ENCODE data around the gene PUDP.
A peak's percentile ranks its signal among the peaks of the same experiment; 100 is the strongest.
"Not testable (repeated sequence)": the region's sequence is repeated elsewhere in the genome, so short reads cannot be mapped to it uniquely, and the experiment has no call there.

PUDP gene

DNA sequence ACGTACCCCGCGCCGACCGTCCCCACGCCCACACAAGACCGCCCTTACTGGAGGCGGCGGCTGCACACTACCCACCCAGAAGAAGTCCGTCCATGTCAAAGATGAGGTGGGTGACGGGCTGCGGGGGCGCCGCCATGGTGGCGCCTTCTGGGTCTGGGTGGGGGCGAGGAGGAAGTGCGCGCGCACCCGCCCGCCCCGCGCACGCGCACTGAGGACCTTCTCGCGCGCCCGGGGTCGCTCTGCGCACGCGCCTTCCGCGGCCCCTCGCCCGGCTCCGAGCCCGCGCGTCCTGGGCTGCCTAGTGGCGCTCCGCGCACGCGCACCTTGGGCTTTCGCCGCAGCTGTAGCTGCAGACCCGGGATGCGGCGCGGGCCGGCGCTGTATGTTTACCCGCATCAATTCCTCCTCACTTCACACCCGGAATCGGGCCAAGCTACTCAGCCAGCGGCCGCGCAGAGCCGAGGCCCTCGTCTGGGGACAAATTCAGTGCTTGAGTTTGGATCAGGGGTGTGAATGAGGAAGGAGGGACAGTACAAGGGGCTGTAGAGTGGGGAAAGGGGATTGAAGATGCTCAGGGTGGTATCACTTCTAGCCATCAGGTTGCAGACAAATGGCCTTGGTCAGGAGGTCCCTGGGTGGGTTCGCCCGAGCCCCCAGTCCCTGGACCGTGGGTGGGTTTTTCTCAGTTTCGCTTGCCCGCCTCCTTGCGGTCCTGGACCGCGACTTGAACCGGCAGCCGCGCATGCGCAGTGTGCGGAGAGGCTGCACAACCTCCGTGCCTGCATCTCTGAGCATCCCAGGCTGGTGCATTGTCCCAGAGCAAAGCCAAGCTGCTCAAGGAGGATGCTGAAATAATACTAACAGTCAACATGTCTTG, at the start of gene PUDP:
TSS of gene PUDP (minus strand) at position 176 of the 877 bp plus-strand sequence. CDS start at position 136, 40 bp downstream.
- DNase-seq (ENCODE audit: low read depth), result peak; percentile 85

DNA sequence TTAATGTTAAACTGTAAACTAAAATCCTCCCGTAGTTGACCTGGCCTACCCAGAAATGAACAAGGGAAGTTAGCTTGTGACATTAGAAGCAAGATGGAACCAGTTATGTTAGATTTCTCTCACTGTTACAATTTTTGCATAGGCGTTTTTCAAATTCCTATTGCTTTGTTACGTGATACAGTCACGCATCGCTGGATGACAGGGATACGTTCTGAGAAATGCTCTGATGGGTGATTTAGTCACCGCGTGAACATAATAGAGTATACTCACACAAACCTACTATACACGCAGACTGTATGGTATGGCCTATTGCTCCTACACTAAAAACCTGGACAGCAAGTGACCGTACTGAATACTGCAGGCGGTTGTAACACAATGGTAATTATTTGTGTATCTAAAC, 46.7 kb upstream of the PUDP start:
- no peak for DNase-seq (ENCODE audit: low read depth)

DNA sequence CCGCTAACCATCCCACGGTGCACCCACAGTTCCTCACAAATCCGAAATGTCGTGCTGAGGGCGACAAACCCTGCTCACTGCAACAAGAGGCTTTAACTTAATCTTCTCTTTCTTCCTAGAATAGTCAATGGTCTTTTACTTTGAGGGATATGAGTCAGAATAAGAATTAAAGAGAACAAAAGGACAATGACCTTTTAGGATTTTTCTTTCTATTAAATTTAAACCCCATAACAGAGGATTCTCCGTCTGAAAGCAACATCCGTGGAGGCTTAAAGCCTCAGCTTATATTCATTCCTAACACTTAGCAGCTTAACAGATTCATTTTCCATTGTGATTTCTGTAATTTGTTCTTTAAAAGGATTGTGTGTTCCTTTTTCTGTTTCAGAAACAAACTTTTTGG, 44.9 kb upstream of the PUDP start:
- DNase-seq (ENCODE audit: low read depth), result no peak

DNA sequence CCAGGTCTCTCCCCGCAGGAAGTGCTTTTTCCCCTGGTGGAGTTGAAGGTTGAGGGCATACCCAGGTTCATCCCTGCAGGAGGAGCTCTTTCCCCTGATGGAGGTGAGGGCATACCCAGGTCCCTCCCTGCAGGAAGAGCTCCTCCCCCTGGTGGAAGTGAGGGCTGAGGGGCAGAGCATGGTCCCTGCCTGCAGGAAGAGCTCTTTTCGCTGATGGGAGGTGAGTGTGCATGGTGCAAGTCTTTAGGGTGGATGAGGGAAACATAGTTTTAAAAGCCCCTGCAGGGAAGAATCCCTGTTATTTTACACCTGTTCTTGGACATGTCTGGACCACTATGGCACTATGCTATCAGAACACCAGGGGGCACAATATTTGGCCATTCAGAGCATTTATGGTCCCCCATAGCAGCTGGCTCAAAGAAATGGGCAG, 43.7 kb upstream of the PUDP start:
- no peak for DNase-seq (ENCODE audit: low read depth)

DNA sequence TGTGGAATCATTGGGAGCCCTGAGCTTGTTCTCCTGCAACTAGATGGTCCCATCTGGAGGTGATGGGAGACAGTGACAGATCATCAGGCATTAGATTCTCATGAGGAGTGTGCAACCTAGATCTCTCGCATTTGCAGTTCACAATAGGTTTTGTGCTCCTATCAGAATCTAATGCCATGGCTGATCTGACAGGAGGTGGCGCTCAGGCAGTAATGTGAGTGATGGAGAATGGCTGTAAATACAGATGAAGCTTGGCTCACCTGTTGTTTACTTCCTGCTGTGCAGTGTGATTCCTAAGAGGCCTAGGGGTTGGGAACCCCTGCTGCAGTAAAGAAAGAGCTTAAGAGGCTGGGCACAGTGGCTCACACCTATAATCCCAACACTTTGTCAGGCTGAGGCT, 42.2 kb upstream of the PUDP start:
- no peak for DNase-seq (ENCODE audit: low read depth)

DNA sequence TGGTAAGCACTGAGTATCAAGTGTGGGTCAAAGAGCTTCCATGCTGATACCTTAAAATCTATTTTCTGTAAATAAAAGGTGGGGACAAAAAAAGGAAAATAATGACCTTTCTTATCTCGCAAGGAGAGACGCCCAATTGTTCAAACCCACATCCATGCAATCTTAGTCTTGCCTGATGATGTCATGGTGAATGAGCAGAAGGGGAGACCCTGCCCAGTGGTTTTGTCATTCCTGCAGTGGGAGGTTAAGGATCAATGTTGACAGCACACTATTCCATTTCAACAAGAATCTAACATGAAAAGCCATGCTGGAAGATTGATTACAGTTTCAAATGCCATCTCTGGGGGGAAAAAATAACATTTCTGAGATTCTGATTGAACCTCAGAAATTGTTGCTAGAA, 40.7 kb upstream of the PUDP start:
- DNase-seq (ENCODE audit: low read depth), result no peak

DNA sequence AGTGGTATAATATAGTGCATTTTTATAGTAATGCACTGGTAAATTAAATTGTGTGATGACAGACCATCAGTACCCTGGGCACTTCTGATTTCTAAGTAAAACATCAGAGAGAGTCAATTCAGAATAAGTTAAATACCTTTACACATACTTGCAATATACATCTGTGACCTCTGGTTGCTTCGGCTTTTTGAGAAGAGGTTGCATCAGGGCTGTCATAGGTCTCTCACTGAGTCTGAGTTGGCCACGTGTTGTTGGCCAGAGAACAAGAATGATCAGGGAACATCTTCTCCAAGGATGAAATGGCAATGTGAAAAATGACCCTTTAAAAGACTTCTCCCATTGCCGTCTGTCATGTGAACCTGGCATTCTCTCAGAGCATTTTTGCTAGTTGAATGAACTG, 36.9 kb upstream of the PUDP start:
- no peak for DNase-seq (ENCODE audit: low read depth)

DNA sequence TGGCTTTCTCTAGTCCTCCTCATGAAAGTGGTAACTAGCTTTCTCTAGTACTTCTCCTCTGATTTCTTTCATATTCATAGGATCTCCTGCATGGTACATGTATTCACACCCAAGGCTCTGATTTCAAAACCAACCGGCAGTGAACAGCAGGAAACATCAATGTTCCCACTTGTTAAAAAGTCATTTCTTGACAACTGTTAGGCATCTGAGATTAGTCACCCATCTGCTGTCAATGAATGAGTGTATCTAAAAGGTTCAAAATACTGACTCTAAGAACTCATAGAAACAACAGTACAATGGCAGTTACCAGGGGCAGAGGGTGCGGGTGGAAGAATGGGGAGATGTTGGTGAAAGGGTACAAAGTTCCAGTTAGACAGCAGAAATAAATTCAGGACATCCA, 31.5 kb upstream of the PUDP start:
- no peak for DNase-seq (ENCODE audit: low read depth)

DNA sequence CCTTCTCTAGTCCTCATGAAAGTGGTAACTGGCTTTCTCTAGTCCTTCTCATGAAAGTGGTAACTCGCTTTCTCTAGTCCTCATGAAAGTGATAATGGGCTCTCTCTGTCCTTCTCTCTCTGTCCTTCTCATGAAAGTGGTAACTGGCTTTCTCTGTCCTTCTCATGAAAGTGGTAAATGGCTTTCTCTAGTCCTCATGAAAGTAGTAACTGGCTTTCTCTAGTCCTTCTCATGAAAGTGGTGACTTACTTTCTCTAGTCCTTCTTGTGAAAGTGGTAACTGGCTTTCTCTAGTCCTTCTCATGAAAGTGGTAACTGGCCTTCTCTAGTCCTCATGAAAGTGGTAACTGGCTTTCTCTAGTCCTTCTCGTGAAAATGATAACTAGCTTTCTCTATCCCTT, 30.9 kb upstream of the PUDP start:
- DNase-seq (ENCODE audit: low read depth), result not testable (repeated sequence)

DNA sequence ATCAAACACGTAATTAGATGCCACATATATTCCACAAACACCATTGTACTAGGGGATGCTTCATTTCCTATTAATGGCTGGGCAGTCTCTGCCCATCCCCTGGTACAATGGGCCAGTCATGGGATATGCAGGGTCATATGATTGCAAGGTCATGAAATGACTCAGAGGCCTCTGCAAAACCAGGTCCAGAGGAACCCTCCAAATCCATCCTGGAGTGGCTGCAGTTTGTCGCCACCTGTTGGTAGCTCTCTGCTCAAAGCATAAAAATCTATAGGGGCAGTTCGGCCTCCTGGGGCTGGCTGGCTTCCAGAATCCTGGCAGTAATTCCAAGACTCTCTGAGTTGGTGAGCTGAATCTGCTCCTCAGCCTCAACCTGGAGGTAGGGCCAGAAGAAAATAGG, 22.9 kb upstream of the PUDP start:
- peak; percentile 25 for DNase-seq (ENCODE audit: low read depth)

DNA sequence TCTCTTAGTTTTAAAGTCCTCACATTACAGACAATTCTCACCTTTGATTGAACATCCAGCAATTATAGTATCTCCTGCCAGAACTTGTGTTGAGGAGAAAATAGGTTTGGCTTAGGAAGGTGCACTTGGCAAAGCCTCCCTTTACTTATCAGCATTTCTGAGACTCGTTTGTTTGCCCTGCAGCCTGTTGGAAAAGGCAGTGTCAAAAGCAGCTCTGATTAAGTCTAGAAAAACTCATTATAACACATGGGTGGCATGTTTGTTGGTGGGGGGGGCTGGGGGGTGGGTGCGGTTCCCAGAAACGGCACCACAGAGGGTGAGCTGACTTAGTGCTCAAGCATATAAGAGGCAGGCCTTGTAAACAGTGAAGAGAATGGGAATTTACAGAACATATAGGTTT, 21.7 kb upstream of the PUDP start:
- DNase-seq (ENCODE audit: low read depth), result no peak

DNA sequence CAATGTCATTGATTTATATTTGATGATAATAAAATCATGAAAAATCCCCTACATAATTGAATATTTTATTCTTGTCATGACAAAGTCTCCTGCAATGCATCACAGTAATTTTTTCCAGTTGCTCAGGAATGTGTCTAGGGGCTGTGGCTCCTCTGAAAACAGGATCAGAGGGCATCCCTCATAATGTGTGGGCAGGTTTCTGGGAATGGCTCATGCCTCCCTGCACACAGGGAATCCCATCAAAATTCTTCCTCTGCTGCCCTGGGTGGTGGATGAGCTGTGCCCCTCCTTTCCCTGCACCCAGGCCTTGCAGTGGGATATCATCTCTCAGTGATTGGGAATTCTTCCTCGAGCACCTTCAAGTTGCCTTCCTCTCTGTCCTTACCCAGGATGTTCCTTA, 20.4 kb upstream of the PUDP start:
- DNase-seq (ENCODE audit: low read depth), result no peak

DNA sequence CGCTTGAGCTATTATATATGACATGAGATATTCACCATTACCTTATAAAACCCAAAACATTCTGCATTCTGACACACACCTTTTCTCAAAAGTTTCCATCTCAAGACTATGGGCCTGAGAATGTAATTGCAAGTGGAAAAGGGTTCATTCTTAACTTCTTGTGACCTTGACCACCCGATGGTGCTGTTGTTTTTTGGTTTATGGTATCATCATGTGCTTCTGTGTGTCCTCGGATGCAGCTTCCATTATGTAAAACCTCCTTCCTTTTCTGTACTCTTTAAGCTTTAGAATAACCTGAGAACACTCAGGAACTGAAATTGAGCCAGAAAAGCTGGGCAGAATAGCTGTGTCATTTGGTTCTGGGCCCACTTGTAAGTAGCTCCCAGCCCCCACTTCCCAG, 16.2 kb upstream of the PUDP start:
- DNase-seq (ENCODE audit: low read depth), result no peak

DNA sequence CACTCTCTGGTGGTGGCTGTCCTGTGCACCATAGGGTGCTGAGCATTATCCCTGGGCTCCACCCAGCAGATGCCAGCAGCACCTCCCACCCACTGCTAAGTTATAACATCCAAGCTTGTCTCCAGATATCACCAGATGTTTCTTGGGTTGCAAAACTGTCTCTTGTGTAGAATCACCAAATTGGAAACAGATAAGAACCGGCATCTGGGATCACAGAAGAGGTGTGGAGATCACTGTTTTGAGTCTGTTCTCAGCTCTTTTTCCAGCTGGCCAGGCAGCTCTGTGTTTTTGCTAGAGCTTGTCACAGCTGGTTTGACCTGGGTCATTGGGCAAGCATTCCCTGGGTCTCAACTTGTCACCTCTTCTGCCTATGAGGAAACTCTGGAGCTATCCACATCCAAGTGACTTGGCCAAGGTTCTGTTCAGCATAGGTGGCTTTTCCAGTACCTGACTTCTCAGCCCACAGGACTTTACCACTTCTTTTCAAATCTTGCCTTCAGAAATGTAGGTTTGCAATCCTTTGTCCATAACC, 15.3 kb upstream of the PUDP start:
- no peak for DNase-seq (ENCODE audit: low read depth)

DNA sequence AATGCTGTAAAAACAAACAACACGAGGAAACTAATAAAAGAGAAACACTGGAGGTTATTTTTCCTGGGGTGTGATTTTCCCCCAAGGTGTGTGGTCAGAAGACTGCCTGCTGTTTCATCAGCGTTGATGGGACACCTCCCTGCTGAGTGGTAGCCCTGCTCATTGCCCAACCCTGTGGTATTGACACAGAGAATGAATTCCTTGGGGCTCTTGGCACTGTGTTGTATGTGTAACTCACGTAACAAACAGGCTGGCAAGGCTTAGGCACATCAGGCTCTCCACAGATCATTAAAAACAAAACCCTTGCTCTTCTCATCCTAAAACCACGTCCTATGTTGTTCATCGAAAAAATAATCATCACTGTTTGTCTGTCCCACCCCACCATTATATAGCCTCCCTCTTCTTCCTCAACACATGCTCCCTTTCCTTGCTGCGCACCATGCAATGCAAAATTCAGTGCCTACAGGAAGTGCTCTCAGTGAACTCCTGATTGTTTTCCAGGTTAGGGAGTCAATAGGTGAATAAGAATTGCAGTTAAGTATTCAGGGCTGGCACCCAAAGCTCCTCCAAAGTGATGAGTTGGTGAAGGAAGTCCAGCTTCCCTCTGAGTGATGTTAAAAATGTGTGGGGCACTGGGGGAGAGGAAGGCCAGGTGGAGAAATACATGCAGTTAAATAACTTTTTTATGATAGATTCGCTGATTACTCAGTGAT, 11.4 kb upstream of the PUDP start:
- DNase-seq (ENCODE audit: low read depth), result no peak

DNA sequence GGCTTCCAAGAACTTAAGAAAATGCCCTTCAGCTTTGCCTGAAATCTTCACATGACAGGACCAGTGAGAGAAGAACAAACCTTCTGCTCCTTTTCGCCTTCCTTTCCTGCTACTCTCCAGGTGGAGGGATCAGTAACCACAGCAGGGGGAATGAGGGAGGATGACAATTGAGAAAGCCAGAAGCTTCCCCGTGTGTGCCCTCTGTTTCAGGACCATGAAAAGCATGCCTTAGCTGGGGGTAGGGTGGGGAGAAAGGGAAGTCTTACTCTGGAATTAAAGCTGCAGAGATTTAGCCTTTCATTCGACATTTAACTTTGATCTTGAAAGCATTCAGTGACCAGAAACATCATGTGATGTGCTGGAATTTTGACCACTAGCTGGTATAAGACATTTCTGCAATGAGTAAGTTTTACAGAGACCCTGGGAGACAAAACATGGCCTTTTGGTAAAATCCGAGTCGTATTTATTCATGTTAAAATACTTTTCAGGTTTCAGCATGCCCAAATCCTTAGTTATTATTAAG, 10.6 kb upstream of the PUDP start:
- no peak for DNase-seq (ENCODE audit: low read depth)

DNA sequence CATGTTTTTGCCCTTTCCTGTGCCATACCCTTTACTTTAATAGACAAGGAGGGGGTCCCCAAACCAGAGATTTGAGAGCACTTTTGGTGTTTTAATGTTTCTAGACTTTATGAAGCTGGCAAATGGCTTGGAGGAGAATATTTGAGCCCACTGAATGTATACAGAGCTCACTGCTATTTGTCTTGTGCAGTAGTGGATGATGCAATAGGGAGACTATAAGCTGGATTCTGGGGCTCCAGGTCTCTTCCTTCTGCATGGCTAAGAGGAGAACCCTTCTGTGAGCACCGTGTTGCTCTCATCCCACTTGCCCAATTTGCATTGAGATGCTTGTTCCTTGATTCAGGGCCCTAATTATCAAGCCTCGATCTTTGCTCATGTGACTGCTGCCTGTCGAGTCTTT, 8.9 kb upstream of the PUDP start:
- DNase-seq (ENCODE audit: low read depth), result no peak

DNA sequence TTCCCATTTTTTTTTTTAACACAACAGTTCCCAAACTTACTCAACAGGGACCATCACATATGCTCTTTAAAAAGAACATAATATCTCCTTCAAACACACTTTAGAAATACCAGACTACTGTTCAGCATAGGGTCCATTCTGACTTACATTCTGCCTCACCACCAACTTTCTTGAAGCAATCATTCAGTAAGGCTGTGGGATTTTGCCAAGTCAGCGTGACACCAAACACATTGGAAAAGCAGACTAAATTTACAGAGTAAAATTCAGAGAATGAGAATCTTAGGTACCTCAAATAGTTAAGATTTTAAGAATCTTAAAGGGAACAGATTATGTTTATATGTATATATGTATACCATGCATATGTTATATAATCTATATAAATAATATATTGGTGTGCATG, 7.2 kb upstream of the PUDP start:
- no peak for DNase-seq (ENCODE audit: low read depth)

DNA sequence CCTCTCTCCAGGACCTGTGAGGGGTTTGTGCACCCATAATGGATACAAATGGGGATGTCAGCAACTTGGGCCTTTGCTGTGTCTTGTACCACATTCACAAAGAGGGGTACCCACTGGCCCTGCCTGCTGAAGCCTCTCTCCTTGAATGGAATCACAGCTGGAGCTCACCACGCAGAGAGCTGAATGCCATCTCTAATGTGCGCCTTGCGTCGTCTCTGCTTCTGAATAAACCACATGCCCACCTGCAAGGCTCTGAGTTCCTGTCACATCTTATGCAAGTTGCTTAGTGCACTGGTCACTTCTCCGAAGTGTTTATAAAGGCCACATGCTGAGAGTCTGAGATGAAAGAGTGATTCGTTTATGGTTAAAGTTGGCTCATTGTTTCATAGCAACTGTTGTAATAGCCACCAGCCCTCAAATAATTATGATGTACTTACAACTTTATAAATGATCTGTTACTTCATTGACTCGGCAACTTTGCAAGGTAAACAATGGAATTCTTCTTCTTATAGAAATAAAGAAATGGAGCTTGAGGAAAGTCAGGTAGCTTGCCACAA, 6.2 kb upstream of the PUDP start:
- no peak for DNase-seq (ENCODE audit: low read depth)

DNA sequence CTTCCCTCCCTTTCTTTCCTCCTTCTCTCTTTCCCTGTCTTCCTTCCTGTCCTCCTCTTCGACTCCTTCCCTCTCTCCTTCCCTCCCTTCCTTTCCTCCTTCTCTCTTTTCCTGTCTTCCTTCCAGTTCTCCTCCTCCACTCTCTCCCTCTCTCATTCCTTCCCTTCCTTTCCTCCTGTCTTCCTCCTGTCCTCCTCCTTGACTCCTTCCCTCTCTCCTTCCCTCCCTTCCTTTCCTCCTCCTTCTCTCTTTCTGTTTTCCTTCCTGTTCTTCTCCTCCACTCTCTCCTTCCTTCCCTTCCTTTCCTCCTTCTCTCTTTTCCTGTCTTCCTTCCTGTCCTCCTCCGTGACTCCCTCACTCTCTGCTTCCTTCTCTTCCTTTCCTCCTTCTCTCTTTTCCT, 5.3 kb upstream of the PUDP start:
- DNase-seq (ENCODE audit: low read depth), result no peak

DNA sequence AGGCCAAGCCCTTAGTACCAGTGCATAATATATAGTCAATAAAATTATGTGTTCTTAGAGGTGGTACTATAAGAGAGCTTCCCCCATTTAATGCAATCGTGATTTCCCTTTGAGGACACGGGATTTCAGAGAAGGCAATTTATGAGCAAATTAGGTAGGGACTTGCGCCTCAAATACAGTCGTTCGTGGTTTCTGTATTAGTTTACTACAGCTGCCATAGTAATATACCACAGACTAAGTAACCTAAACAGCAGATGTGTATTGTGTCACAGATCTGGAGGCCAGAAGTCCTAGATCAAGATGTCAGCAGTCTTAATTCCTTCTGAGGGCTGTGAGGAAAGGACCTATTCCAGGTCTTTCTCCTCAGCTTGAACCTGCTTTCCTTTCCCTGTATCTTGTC, 1.5 kb upstream of the PUDP start:
- DNase-seq (ENCODE audit: low read depth), result no peak

DNA sequence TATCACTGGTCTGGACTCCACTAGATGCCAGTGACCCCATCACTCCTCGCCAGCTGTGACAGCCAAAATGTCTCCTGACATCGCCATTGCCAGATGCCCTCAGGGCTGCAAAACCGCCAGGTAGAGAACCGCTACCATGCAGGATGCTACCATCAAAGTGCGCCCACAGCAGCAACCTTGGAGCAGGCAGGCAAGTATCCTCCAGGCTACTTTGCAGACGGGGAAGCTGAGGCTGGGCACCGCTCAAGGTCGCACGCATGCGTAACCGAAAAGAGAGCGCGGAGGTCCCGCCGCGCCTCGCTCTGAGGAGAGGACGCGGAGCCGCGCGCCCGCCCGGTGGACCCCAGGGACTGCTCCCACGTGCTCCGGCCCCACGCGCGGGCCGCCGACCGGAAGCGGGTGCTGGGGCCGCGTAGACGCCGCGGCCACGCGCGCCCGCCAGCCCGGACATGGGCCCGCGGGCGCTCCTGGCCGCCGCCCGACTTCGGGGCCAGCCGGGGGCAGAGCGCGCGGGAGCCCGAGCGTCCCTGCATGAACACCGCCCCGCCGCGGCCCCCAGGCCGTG, 458 bp downstream of the PUDP start, which contains the start of gene STS:
TSS of gene STS (plus strand) at position 300 of the 565 bp plus-strand sequence. CDS start 105,488 bp downstream, outside the sequence.
- peak; percentile 12 for DNase-seq (ENCODE audit: low read depth)
